Activated CD8-positive, alpha-beta memory T cell treated with anti-CD3 and anti-CD28 coated beads, Interleukin-2, amount 50 U/mL, for 1 hour (primary cell): Measurements from ENCODE around the gene KIAA0513.

Source experiments
- DNase-seq: peaks from one replicate; pipeline ENCODE4 v3.0.0-alpha.2; 2020; ENCODE audit errors: extremely low read depth

Gene KIAA0513, protein sequence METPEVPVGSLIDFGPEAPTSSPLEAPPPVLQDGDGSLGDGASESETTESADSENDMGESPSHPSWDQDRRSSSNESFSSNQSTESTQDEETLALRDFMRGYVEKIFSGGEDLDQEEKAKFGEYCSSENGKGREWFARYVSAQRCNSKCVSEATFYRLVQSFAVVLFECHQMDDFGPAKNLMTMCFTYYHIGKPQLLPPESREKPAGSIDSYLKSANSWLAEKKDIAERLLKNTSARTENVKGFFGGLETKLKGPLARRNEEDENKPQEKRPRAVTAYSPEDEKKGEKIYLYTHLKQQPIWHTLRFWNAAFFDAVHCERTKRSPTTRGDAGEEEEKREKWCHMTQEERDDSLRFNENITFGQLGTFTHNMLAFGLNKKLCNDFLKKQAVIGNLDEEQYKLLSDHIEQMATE

DNA sequence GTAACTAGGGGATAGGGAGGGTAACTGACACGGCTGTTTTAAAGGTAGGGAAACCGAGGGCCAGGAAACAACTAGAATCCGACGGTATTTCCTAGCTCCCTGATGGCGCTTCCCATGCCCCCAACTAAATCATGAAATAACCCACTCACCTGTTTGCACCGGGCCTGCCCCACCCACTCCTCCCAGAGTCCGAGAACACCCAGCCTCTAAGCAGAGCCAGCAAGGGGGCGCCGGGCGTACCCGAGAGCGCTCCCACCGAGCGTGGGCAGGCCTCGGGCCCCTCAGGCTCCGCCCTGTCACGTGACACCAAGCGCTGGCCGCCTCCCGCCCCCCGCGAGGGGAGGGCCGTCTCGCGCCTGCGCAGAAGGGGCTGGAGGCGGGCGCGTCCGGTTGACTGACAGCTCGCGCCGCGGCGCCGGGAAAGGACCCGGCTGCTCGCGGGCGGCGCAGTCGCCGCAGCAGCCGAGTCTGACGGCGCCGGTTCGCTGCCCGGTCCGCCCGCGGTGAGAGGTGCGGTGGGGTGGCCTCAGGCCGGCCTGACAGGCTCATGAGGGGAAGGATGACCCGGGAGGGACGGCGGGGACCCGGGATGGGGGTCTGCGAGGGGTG lies at the start of gene KIAA0513:
Gene KIAA0513, plus strand, starts transcription at position 447 of the 609 bp plus-strand sequence. CDS start 39,277 bp downstream, outside the sequence.
- peak; percentile 81 for DNase-seq

DNA sequence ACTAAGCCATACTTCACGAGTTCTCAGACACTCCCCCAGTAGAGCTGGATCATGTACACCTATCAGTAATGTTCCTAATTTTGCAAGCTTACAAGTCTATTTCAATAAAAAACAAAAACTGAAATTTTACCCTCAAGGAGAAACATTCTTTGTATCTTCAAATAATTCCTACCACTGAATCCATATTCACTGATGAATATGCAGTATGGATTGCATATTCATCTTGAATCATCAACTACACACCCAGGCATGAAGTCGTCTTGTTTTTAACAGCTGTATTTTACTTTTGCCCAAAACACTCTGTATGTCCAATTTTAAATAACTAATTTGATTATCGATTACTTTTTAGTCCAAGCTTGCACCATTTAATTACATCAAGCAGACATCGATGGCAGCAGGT lies 48.1 kb upstream of the KIAA0513 start:
- DNase-seq: no peak

DNA sequence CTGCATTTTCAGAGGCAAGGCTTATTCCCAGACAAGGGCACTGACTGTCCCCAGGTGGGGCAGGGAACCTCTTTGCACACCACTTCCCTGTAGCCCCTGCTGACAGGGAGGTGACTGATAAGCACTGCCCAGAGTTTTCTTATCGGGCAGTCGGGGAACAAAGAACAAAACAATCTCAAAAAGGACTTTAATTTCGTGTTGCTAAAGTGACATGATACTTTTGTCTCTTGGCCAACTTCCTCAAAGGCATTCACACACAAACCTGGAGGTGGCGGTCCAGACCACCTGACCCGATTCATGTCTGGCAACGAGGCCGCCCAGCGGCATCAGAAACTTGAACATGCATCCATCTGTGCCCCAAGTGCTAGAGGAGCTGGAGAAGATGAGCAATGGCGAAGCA lies 45.2 kb upstream of the KIAA0513 start:
- no peak for DNase-seq

DNA sequence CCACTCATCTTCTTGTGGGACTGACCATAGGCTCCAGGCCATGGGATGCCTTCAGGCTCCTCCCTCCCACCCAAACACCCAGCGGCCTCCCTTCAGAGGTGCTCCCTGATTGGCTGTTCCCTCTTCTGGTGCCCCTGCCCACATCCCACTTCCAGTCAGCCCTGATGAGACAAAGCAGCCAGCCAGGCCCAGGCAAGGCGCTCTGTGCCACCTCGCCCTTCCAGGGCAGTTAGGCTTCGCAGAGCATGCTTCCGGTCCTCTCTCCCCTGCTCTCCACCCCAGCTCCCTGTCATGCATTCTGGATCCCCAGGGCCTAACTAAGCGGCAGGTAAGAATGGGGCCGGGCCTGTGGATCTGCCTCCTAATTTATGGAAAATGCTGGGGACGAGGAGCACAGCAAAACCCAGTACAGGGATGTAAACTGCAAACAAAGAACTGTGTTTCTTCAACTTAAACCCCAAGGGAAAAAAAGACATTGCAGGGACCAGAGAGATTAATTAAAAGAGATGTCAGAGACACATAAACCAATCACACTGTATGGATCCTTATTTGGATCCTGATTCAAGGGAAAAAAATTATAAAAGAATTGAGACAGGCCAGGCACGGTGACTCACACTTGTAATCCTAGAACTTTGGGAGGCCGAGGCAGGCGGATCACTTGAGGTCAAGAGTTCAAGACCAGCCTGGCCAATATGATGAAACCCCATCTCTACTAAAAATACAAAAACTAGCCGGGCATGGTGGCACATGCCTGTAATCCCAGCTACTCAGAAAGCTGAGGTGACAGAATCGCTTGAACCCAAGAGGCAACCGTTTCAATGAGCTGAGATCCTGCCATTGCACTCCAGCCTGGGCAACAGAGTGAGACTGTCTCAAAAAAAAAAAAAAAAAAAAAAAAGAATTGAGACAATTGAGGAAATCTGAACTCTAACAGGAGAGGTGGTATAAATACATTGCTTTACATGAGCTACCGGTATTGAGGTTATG lies 42.2 kb upstream of the KIAA0513 start:
- no peak for DNase-seq

DNA sequence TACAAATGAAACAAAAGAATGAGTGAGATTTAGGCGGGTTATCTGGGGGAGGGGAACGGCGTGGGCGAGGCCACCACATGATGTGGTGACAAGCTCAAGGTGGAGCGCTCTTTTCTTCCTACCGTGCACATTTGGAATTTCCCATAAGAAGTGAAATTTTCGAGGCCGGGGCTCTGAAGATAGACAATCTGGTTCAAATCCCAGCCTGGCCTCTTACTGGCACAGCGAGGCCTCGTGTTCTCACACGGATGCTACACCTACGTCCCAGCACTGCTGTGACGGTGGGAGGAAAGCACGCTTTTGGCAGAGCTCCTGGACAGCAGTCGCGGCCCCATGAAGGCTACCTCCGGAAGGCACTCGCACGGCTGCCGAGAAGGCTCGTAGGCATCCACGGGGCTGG lies 41.5 kb upstream of the KIAA0513 start:
- no peak for DNase-seq

DNA sequence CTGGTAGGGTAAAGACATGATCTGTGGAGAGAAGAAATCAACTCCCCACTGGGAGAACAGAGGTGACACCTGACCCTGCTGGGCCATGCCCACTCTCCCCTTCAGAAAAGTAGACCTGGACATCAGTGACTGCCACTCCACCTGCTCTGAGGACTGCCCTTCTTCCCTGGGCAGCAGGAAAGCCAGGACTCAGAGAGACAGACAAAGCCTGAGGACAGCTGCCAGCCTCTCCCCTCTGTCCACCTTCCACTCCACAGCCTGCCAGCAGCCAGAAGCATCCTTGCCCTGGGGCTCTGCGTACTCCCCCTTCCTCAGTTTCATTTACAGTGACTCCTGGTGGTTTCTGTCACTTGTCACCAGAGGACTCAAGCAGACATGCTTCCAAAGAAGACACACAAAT lies 40.7 kb upstream of the KIAA0513 start:
- no peak for DNase-seq

DNA sequence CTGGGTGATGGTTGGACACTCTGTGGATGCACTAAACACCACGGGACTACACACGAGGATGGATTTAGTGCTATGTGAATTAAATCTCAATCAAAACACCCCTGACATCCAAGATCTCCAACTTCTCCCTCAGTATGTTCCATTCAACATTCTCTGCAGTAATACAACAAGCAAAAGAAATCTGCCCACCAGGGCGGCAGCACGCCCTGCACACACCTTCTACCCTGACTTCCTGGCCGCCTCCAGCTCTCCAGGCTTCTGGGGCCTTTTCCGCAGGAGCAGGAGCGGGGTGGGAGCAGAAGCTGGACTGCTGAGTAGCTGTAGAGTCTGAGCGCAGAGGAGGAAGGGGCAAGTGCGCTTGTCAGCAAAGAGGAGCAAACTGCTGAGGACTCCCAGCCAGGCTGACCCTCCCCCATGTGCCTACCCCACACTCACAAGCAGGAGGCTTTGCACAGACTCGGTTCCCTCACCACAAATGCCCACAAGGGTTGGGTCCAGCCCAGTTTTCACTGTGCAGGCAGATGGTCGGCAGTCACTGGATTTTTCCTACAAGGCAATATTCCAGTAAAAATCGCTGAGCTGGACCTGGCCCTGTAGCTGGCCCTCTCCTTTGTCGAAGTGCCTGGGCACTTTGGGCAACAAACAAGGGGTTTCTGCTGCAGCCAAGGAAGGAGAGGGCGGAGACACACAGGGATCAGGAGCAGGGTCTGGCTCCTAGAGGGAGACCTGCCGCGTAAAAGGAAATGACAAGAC lies 39.1 kb upstream of the KIAA0513 start:
- DNase-seq: no peak

DNA sequence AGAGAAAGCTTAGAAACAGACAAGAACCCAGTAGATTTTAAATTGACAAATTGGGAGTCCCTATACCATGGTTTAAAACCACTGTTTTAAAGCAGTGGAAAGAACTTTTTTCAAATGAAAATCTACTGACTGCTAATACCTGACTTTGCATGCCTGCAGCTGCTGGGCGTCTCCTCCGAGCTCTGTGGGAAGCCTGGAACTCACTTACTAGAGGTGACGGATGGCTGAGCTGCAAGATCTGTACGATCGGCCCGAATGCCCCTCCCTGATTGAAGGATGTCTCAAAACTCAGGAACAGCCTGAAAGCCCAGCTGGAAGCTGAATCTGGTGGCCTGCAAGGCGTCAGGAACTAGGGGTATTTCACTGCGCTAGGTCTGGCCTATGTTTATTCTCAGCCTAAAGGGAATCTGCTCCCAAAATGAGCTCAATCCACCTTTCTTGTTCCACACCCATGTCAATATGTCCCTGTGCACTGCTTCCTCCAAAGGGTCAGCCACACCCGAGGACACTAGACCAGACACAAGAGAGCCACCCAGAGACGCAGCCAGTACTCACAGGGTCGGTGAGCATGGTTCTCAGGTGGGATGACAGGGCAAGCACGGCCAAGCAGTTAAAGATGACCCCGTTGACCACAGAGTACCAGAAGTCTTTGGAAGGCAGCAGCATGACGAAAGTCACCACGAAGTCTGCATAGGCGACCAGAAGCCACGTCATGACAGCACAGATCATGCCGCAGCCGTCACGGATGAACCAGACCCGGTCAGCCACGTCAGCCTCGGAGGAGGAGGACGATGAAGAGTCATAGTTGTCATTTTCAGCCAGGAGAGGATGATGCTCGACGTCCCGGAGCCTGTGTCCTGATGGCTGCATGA lies 37.6 kb upstream of the KIAA0513 start:
- no peak for DNase-seq

DNA sequence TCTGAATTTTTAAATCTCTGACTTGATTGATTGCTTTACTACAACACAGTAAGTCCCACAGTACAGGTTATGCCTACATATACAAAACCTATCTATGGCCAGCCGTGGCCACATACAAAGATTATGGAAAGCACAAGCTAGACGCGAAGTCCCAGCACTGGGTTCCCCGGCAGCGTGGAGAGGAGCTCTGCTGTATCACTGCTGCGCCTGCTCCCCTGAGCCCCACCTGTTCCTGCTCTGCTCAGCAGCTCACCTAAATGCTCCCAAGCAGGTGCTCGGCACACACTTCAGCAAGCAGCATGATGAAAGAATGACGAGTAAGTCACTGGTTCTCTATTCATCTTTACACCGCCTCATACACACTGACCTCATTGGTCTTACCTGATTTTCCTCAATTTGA lies 36.8 kb upstream of the KIAA0513 start:
- DNase-seq: no peak

DNA sequence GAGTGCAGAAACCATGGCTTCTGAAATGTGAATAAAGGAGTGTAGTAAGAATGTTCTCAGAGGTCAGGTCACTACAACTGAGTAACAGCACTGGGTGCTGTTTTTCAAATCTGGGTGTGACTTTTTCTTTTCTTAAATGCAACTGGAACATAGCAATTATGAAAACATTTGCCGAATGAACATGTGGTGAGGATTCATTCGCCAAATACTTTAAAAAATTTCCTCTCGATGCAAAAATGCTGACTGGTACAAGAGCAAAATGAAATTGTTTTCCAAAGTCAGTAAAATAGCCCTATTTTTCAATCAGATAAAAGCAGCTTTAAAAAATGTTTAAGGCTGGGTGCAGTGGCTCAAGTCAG lies 34.9 kb upstream of the KIAA0513 start:
- DNase-seq: no peak

DNA sequence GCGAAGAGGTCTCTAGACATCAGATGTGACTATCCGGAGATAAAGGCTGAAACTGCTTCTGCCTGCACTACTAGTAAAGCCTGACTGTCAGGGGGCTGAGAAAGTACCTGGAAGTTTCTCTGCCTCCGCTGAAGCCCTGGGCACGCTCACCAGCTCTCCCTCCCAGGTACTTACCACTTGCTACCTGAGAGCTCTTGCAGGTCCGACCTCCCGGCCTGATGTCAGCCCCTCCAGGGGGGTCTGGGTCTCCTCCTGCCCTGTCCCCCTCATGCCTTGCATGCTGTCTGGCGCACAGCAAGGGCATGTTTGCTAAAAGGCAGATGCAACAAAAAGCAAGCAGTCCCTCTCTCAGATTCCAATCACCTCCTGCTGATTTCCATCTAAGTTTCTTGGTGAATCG lies 33.7 kb upstream of the KIAA0513 start:
- DNase-seq: no peak

DNA sequence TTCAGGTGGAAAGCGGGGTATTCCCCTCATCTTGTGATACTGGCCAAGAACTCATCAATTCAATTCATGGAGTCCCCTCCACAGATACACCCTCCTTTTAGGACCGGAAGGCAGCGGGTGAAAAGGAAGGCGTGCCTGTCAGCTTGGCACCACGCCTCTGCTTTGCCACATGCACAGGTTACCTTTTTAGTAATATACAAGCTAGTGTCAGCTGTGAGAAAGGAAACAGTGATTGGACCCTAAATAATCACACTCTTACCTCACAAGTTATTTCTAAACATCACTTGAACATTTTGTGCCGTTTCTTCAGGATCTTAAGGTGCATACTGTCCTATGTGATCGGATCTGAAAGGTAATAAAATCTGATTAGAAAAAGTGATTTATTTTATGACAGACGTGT lies 31.9 kb upstream of the KIAA0513 start:
- DNase-seq: no peak

DNA sequence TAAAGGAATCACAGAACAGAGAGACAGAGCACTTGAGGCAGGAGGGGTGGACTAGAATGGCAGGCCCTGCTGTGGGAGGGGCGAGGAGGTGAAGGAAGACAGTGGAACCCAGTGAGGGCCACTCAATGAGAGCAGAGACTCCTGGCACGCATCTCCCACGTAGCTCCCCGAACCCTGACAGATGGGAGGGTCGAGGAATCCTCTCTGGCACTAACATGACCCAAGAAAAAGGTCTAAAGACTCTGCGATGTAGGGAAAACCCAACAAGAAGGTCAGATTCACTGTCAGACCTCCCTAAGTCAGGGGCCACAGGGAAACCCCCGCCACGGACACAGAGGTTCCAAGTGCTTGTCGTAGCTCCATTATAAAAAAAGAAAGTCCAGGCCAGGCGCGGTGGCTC lies 31.2 kb upstream of the KIAA0513 start:
- no peak for DNase-seq

DNA sequence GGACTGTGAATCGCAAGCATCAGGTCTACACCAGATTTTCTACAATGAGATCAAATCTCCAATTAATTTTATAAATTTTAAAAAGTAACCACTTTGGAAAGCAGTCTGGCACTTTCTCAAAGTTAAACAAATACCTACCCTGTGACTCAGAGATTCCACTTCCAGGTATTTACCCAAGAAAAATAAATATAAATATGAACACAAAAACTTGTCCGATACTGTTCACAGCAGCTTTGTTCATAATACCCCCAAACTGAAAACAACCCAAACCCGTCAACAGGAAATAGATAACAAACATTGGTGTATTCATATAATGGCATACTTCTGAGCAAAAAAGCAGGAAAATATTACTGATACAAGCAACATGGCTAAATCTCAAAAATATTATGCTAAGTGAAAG lies 28.4 kb upstream of the KIAA0513 start:
- DNase-seq: no peak

DNA sequence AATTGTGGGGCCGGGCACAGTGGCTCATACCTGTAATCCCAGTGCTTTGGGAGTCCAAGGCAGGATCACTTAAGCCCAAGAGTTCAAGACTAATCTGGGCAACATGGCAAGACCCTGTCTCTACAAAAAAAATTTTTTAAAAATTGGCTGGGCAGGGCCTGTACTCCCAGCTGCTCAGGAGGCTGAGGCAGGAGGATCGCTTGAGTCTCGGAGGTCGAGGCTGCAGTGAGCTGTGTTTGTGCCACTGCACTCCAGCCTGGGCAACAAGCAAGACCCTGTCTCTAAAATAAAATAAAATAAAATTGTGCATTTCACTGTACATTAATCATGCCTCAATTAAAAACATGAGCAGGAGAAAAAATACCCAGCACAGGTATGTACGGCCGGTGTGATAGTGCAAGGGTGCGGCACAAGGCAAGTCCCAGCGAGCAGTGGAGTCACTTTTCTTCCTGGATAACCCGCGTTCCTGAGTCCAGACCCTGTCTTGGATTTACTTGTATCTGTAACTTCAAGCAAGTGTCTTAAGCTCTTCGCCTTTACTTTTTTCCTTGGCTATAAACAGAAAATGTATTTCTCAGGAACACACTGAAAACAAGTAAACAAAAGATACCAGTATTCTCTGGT lies 27.6 kb upstream of the KIAA0513 start:
- DNase-seq: no peak

DNA sequence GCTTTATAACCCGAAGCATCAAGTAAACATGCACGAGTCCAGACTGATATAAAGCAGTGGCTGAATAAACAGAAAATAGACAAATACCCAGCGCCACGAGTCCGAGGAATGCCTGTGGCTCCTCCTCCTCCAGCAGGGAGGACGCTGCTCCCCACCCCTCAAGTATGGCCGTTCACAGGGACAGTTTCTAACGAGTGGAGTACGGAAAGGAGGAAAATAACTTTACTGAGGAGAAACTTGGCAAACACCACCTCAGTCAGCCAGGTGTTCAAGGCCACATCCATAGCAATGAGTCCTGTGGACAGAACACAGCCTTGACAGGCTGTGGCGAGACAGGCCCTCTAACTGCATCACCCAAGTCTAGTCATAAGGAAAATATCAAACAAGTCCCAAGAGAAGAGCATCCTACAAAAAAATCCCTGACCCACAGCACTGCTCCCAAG lies 25.5 kb upstream of the KIAA0513 start:
- DNase-seq: no peak

DNA sequence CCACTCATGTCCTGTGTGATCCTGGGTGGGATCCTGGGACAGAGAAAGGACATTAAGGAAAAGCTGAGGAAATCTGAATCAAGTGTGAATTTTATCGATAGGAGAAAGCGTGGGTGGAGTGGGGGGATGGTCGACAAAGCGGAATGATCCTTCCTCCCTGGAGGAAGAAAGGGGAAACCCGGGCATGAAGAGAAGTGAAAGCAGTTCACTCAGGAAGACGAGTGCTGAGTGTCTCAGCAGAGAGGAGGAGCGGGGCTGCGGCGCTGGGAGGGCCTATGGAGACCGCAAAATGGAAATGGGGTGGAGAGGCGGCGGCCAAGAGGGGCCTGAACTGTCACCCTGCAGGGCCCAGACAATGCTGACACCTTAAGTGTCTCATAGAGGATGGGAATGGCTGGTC lies 25.0 kb upstream of the KIAA0513 start:
- no peak for DNase-seq

DNA sequence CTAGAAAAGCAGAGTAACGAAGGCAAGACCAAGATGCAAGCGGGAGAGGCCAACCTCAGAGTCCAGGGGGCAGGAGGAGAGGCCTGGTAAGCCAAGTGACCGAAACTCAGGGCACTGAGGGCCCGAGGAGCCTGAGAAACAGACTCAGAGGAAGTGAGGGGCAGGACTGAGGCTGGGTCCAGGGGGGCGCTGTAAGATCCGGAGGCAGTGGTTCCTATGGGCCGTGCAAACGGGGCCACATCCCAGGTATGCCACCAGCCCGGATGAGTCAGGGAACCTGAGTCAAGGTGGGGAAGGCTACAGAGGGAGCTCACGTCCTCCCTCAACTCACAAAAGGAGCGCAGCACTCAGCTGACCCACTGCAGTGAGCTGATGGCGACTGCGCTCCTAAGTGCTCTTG lies 24.5 kb upstream of the KIAA0513 start:
- DNase-seq: no peak

DNA sequence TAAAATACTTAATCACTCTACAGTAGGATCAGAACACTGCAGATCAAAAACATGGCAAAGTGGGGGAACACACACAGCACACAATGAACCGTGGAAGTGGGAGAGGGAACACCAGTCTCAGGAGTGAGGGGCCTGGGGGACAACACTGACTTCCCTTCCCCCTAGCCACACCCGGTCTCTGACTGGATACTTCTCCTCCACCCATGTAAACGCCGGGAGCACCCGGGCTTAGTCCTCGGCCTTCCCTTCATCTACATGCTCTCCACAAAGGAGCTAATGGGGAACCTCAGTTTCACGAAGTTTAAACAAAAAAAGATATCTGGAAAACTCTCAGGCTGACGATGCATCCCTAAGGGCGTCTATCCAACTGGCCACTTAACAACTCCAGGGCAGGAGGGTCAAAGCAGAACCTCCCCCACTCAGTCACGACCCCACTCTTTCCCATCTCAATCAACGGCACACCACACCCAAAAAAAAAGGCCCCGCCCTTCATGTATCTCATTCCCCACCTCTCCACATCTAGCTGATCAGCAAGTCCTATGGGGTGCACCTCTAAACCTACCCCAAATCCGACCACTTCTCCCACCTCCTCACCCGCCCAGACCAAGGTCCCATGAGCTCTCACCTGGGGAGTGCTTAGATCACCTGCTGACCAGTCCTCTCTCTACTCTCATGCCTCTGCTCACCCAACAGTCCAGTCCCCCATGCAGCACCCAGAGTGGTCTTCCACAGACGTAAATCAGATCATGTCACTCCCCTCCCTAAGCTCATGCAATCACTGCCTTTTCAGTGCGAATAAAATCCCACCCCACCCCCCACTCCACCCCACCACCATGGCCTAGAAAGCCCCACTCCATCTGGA lies 23.6 kb upstream of the KIAA0513 start:
- no peak for DNase-seq
